H9 (cell line): ENCODE results near the gene NKX2-3. TPM values are rescaled to one million over a fixed set of nuclear protein-coding genes. Genes with fewer than 3 reads are reported as not detected.
A peak's percentile ranks its signal among the peaks of the same experiment; 100 is the strongest.

Experiments
- DNase-seq: peaks from one replicate; pipeline ENCODE4 v3.0.0-alpha.2; 2017
- H2AFZ ChIP-seq: one replicate; pipeline ENCODE4 v1.6.1; 2013; ENCODE audit warnings: mild to moderate bottlenecking, low read length, control low read depth, moderate library complexity
- H2AK5ac ChIP-seq: 2 replicates; pipeline ENCODE4 v1.6.1; 2013; ENCODE audit warnings: low read length, control low read depth, mixed read lengths; ENCODE audit not compliant: insufficient read length
- H2BK120ac ChIP-seq: one replicate; pipeline ENCODE4 v1.6.1; 2013; ENCODE audit warnings: low read depth, mild to moderate bottlenecking, low read length, control low read depth, inconsistent platforms; ENCODE audit not compliant: poor library complexity, severe bottlenecking
- H2BK12ac ChIP-seq: 2 replicates; pipeline ENCODE4 v1.6.1; 2013; ENCODE audit warnings: low read length, control low read depth, mixed read lengths, low read depth; ENCODE audit not compliant: insufficient read length
- H2BK15ac ChIP-seq: 2 replicates; pipeline ENCODE4 v1.6.1; 2013; ENCODE audit warnings: low read depth, low read length, control low read depth
- H2BK20ac ChIP-seq: one replicate; pipeline ENCODE4 v1.6.1; 2013; ENCODE audit warnings: low read depth, mild to moderate bottlenecking, low read length, control low read depth, inconsistent platforms; ENCODE audit not compliant: poor library complexity, severe bottlenecking
- H2BK5ac ChIP-seq: 2 replicates; pipeline ENCODE4 v1.6.1; 2013; ENCODE audit warnings: low read length, control low read depth, mixed read lengths; ENCODE audit not compliant: insufficient read length
- H3K14ac ChIP-seq: 2 replicates; pipeline ENCODE4 v1.6.1; 2013; ENCODE audit warnings: low read length, control low read depth; ENCODE audit not compliant: insufficient read depth
- H3K18ac ChIP-seq: 2 replicates; pipeline ENCODE4 v1.6.1; 2013; ENCODE audit warnings: low read depth, mild to moderate bottlenecking, mixed read lengths, low read length, control low read depth; ENCODE audit not compliant: insufficient read length
- H3K23ac ChIP-seq: 2 replicates; pipeline ENCODE4 v1.6.1; 2013; ENCODE audit warnings: low read length, control low read depth, mixed read lengths, low read depth; ENCODE audit not compliant: insufficient read length
- H3K23me2 ChIP-seq: 2 replicates; pipeline ENCODE4 v1.6.1; 2013; ENCODE audit warnings: low read depth, mild to moderate bottlenecking, mixed read lengths, low read length, control low read depth; ENCODE audit not compliant: insufficient read length, poor library complexity, severe bottlenecking
- H3K27ac ChIP-seq: 2 replicates; pipeline ENCODE4 v1.5.1; 2013; ENCODE audit warnings: low read length, control low read depth, mixed read lengths, low read depth; ENCODE audit not compliant: insufficient read length
- H3K27me3 ChIP-seq: 2 replicates; pipeline ENCODE4 v1.6.1; 2013; ENCODE audit warnings: low read length, control low read depth, inconsistent platforms; ENCODE audit not compliant: insufficient read depth
- H3K4ac ChIP-seq: 2 replicates; pipeline ENCODE4 v1.6.1; 2013; ENCODE audit warnings: low read depth, mild to moderate bottlenecking, control low read depth, inconsistent platforms, low read length, moderate library complexity
- H3K4me1 ChIP-seq: 2 replicates; pipeline ENCODE4 v1.6.1; 2013; ENCODE audit warnings: low read length, control low read depth, inconsistent platforms; ENCODE audit not compliant: insufficient read depth
- H3K4me2 ChIP-seq: 2 replicates; pipeline ENCODE4 v1.6.1; 2013; ENCODE audit warnings: low read length, control low read depth, mixed read lengths; ENCODE audit not compliant: insufficient read length, insufficient read depth
- H3K56ac ChIP-seq: 2 replicates; pipeline ENCODE4 v1.6.1; 2013; ENCODE audit warnings: low read depth, mild to moderate bottlenecking, mixed read lengths, low read length, control low read depth; ENCODE audit not compliant: insufficient read length
- H3K79me1 ChIP-seq: 2 replicates; pipeline ENCODE4 v1.6.1; 2013; ENCODE audit warnings: low read depth, mild to moderate bottlenecking, moderate library complexity, low read length, control low read depth, inconsistent platforms; ENCODE audit not compliant: insufficient read depth, poor library complexity, severe bottlenecking
- H3K79me2 ChIP-seq: 2 replicates; pipeline ENCODE4 v1.6.1; 2013; ENCODE audit warnings: low read length, control low read depth, inconsistent platforms; ENCODE audit not compliant: insufficient read depth
- H3K9ac ChIP-seq: 2 replicates; pipeline ENCODE4 v1.6.1; 2013; ENCODE audit warnings: low read length, control low read depth, mixed read lengths; ENCODE audit not compliant: insufficient read length; ENCODE audit errors: extremely low read depth
- H3K9me3 ChIP-seq: one replicate; pipeline ENCODE4 v1.6.1; 2013; ENCODE audit warnings: low read depth, low read length, inconsistent platforms; ENCODE audit not compliant: control insufficient read depth
- H3T11ph ChIP-seq: one replicate; pipeline ENCODE4 v1.6.1; 2013; ENCODE audit warnings: mild to moderate bottlenecking, low read length, control low read depth, inconsistent platforms
- H4K20me1 ChIP-seq: one replicate; pipeline ENCODE4 v1.6.1; 2013; ENCODE audit not compliant: control insufficient read depth, insufficient read length, insufficient read depth
- H4K5ac ChIP-seq: 2 replicates; pipeline ENCODE4 v1.6.1; 2013; ENCODE audit warnings: low read depth, mild to moderate bottlenecking, mixed read lengths, low read length, control low read depth; ENCODE audit not compliant: insufficient read length
- H4K8ac ChIP-seq: replicated peaks from 2 replicates; pipeline ENCODE4 v1.6.1; 2013; ENCODE audit warnings: low read length, control low read depth, mixed read lengths, low read depth; ENCODE audit not compliant: insufficient read length
- H4K91ac ChIP-seq: 2 replicates; pipeline ENCODE4 v1.6.1; 2013; ENCODE audit warnings: low read depth, mild to moderate bottlenecking, moderate library complexity, mixed read lengths, low read length, control low read depth; ENCODE audit not compliant: insufficient read length
- H3K27ac Mint-ChIP-seq, 3 experiments: 2 replicates in 2 of 3; 3 replicates in 1 of 3; pipeline ENCODE4 v1.8.0; 2020 to 2021; ENCODE audit warnings: mixed read lengths in 3 of 3, mild to moderate bottlenecking in 1 of 3, moderate library complexity in 1 of 3
- H3K27me3 Mint-ChIP-seq: 2 replicates; pipeline ENCODE4 v1.8.0; 2021; ENCODE audit warnings: low read depth, mild to moderate bottlenecking, moderate library complexity, mixed read lengths
- H3K36me3 Mint-ChIP-seq, 3 experiments: 2 replicates in 2 of 3; 3 replicates in 1 of 3; pipeline ENCODE4 v1.8.0; 2020 to 2021; ENCODE audit warnings: low read depth in 3 of 3, mixed read lengths in 3 of 3; ENCODE audit not compliant: insufficient read depth in 1 of 3
- H3K4me1 Mint-ChIP-seq, 2 experiments: 2 replicates each; pipeline ENCODE4 v1.8.0; 2020; ENCODE audit warnings: mixed read lengths in 2 of 2
- H3K4me3 Mint-ChIP-seq, 2 experiments: 2 replicates in 1 of 2; 3 replicates in 1 of 2; pipeline ENCODE4 v1.8.0; 2020 to 2021; ENCODE audit warnings: mild to moderate bottlenecking in 2 of 2, mixed read lengths in 2 of 2, moderate library complexity in 1 of 2
- H3K9me3 Mint-ChIP-seq, 2 experiments: 2 replicates in 1 of 2; 3 replicates in 1 of 2; pipeline ENCODE4 v1.8.0; 2020; ENCODE audit warnings: mild to moderate bottlenecking in 2 of 2, mixed read lengths in 2 of 2, moderate library complexity in 1 of 2
- WGBS: extraction: QIAGEN DNeasy Blood & Tissue Kit; methylation state at CpG from one replicate; pipeline ENCODE4 v1.1.7; 2013; ENCODE audit warnings: missing lambda C conversion rate, low lambda C conversion rate, mixed read lengths; ENCODE audit not compliant: insufficient read length; ENCODE audit errors: extremely low coverage; 5-methylcytosine and 5-hydroxymethylcytosine counted together
- total RNA-seq: library from RNA; stranded (reverse); gene quantifications from 2 replicates; pipeline ENCODE4 v1.2.1, GENCODE V29; 2021
- TF ChIP-seq, protein P1 (sequence below): fragments of 200-600 bp; sonication (generic); conservative IDR thresholded peaks from 3 replicates; pipeline ENCODE4 v1.8.0; 2021; ENCODE audit warnings: antibody characterized with exemption, mild to moderate bottlenecking

NKX2-3 gene
- total RNA-seq, 1 experiment from 2014 or later, result not detected

DNA sequence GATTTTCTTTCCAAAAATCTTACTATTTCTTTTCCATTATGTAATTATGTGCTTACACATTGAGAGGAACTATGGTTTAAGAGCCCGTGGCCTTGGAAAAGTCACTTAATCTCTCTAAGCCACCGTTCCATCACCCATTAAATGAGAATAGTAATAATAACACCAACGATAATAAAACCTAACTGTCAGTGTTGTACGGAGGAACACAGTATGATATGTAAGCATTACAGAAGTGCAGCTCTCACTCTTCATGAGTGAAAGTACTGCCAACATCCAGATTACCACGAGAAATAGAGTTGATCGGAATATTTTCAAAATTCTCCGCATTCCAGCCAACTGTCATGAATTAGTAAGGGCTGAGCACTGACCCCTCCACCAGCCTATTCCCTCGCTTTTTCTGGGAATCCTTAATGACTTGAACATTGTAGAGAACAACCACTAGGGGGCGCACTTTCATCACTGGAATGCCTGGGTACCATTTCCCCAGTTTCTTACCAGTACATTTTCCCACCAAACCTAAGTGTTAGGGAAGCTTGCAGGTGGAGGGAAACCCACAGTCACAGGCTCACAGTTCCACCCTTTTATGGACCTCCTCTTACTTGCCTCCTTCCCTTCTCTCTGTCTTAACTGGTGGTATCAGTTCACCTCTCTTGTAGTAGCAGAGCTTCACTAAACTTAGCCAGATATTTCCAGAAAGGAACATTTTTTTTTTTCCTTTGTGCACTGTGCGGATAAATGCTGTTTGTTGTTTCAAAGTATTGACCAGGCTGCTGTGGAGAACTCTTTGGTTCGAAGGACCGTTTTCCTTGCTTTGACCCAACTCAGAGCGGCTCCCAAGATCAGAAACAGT lies 27.8 kb downstream of the NKX2-3 start:
- Histone ChIP-seq H3K27me3 (no peaks in the 10 kb centered on the region), H2BK120ac (no peak overlapping the region), H3K4me1 (no peaks in the 10 kb centered on the region), H3K23ac (no peak overlapping the region), H3K56ac (no peak overlapping the region), H2BK15ac (no peak overlapping the region), H2BK20ac (no peak overlapping the region), H3K79me1 (no peaks in the 10 kb centered on the region), H4K8ac (no peak overlapping the region), H3T11ph (no peak overlapping the region), H3K18ac (no peak overlapping the region), H4K20me1 (no peaks in the 10 kb centered on the region), H3K79me2 (no peaks in the 10 kb centered on the region), H3K9me3 (no peaks in the 10 kb centered on the region), H3K27ac (no peak overlapping the region), H4K5ac (no peak overlapping the region), H3K9ac (no peak overlapping the region), H4K91ac (no peak overlapping the region), H3K4ac (no peak overlapping the region), H2BK12ac (no peak overlapping the region), H2AK5ac (no peak overlapping the region), H2AFZ (no peak overlapping the region), H3K14ac (no peak overlapping the region), H3K23me2 (no peaks in the 10 kb centered on the region), H3K4me2 (no peak overlapping the region), H2BK5ac (no peak overlapping the region)
- TF ChIP-seq, protein P1, sequence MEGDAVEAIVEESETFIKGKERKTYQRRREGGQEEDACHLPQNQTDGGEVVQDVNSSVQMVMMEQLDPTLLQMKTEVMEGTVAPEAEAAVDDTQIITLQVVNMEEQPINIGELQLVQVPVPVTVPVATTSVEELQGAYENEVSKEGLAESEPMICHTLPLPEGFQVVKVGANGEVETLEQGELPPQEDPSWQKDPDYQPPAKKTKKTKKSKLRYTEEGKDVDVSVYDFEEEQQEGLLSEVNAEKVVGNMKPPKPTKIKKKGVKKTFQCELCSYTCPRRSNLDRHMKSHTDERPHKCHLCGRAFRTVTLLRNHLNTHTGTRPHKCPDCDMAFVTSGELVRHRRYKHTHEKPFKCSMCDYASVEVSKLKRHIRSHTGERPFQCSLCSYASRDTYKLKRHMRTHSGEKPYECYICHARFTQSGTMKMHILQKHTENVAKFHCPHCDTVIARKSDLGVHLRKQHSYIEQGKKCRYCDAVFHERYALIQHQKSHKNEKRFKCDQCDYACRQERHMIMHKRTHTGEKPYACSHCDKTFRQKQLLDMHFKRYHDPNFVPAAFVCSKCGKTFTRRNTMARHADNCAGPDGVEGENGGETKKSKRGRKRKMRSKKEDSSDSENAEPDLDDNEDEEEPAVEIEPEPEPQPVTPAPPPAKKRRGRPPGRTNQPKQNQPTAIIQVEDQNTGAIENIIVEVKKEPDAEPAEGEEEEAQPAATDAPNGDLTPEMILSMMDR, result peak; percentile 89
- Mint-ChIP-seq H3K4me3 (no peak overlapping the region), H3K9me3 (no peaks in the 10 kb centered on the region), H3K27ac (no peak overlapping the region), H3K36me3 (no peaks in the 10 kb centered on the region), H3K27me3 (peaks cover 16% of the 10 kb centered on the region), H3K4me1 (peaks cover 10 to 11% of the 10 kb centered on the region in 2 experiments)
- DNase-seq, result peak; percentile 70
- WGBS, result no CpG with 5 or more reads among the region's 13 CpGs
